HEK293 (cell line): ENCODE data around the gene C4orf51.

Experiments used
- CTCF ChIA-PET: fragments of 350-600 bp; formaldehyde crosslinking; extraction: SDS; loops from one replicate; lab custom pipeline; 2021; ENCODE audit warnings: antibody characterized with exemption; lab: Yijun Ruan, JAX
- POLR2A ChIA-PET: fragments of 300-600 bp; formaldehyde crosslinking; extraction: SDS; loops from one replicate; lab custom pipeline; 2020; ENCODE audit warnings: antibody characterized with exemption, inconsistent platforms; lab: Yijun Ruan, JAX
- H3K27ac ChIP-seq: fragments of 200-500 bp; sonication (Bioruptor generic); 2 replicates; pipeline ENCODE4 v1.5.1; 2014; ENCODE audit warnings: low read depth, low read length, control low read depth, inconsistent platforms; ENCODE audit errors: extremely low read depth
- H3K36me3 ChIP-seq, 2 experiments: fragments of 200-500 bp in 1 of 2; sonication (Bioruptor generic) in 1 of 2; 1 replicate in 1 of 2; 2 replicates in 1 of 2; pipeline ENCODE4 v1.5.1; 2014 to 2017; ENCODE audit warnings: inconsistent platforms in 2 of 2, low read length in 2 of 2; ENCODE audit not compliant: control insufficient read depth in 2 of 2, insufficient read depth in 1 of 2
- H3K4me1 ChIP-seq: fragments of 200-500 bp; sonication (Bioruptor generic); 2 replicates; pipeline ENCODE4 v1.5.1; 2014; ENCODE audit warnings: mild to moderate bottlenecking, low read length, inconsistent platforms; ENCODE audit not compliant: control insufficient read depth, insufficient read depth
- H3K4me3 ChIP-seq: 2 replicates; pipeline ENCODE4 v1.5.1; 2011; ENCODE audit warnings: low read depth, mild to moderate bottlenecking, control low read depth, low read length, moderate library complexity
- H3K9me3 ChIP-seq: fragments of 200-500 bp; sonication (Bioruptor generic); 2 replicates; pipeline ENCODE4 v1.5.1; 2014; ENCODE audit warnings: low read depth, low read length, inconsistent platforms; ENCODE audit not compliant: control insufficient read depth, insufficient read depth
- GLIS1 ChIP-seq: fragments of 450-650 bp; formaldehyde crosslinking; IDR thresholded peaks from 2 replicates; pipeline ENCODE4 v1.5.1; 2016; ENCODE audit warnings: missing biosample characterization, missing genetic modification characterization
- GLIS2 ChIP-seq: fragments of 450-650 bp; formaldehyde crosslinking; IDR thresholded peaks from 2 replicates; pipeline ENCODE4 v1.5.1; 2016; ENCODE audit warnings: missing biosample characterization, missing genetic modification characterization
- KLF7 ChIP-seq: fragments of 450-650 bp; formaldehyde crosslinking; IDR thresholded peaks from 2 replicates; pipeline ENCODE4 v1.5.1; 2016; ENCODE audit warnings: missing biosample characterization, missing genetic modification characterization, borderline replicate concordance
- KLF9 ChIP-seq: fragments of 450-650 bp; formaldehyde crosslinking; IDR thresholded peaks from 2 replicates; pipeline ENCODE4 v1.5.1; 2016; ENCODE audit warnings: missing biosample characterization, missing genetic modification characterization, low read depth
- MZF1 ChIP-seq: fragments of 450-650 bp; formaldehyde crosslinking; IDR thresholded peaks from 2 replicates; pipeline ENCODE4 v1.5.1; 2017; ENCODE audit warnings: missing biosample characterization, missing genetic modification characterization, borderline replicate concordance
- SP2 ChIP-seq: fragments of 450-650 bp; formaldehyde crosslinking; IDR thresholded peaks from 2 replicates; pipeline ENCODE4 v1.5.1; 2016; ENCODE audit warnings: missing biosample characterization, missing genetic modification characterization
- SP3 ChIP-seq: fragments of 450-650 bp; formaldehyde crosslinking; IDR thresholded peaks from 2 replicates; pipeline ENCODE4 v1.5.1; 2016; ENCODE audit warnings: missing biosample characterization, missing genetic modification characterization
- ZBTB21 ChIP-seq: fragments of 450-650 bp; formaldehyde crosslinking; IDR thresholded peaks from 2 replicates; pipeline ENCODE4 v1.5.1; 2017; ENCODE audit warnings: missing biosample characterization, missing genetic modification characterization
- ZFP41 ChIP-seq: fragments of 450-650 bp; formaldehyde crosslinking; IDR thresholded peaks from 2 replicates; pipeline ENCODE4 v1.5.1; 2016; ENCODE audit warnings: missing biosample characterization, missing genetic modification characterization, borderline replicate concordance
- ZIC2 ChIP-seq: fragments of 450-650 bp; formaldehyde crosslinking; IDR thresholded peaks from 2 replicates; pipeline ENCODE4 v1.5.1; 2016; ENCODE audit warnings: missing biosample characterization, missing genetic modification characterization
- ZNF169 ChIP-seq: fragments of 450-650 bp; formaldehyde crosslinking; IDR thresholded peaks from 2 replicates; pipeline ENCODE4 v1.5.1; 2016; ENCODE audit warnings: missing biosample characterization, missing genetic modification characterization
- ZNF174 ChIP-seq: fragments of 450-650 bp; formaldehyde crosslinking; IDR thresholded peaks from 2 replicates; pipeline ENCODE4 v1.5.0; 2017; ENCODE audit warnings: missing biosample characterization, mild to moderate bottlenecking, missing genetic modification characterization
- ZNF2 ChIP-seq: fragments of 450-650 bp; formaldehyde crosslinking; IDR thresholded peaks from 2 replicates; pipeline ENCODE4 v1.5.1; 2016; ENCODE audit warnings: missing biosample characterization, missing genetic modification characterization
- ZNF202 ChIP-seq: fragments of 450-650 bp; formaldehyde crosslinking; IDR thresholded peaks from 2 replicates; pipeline ENCODE4 v1.5.1; 2016; ENCODE audit warnings: missing biosample characterization, missing genetic modification characterization, borderline replicate concordance
- ZNF24 ChIP-seq: fragments of 450-650 bp; formaldehyde crosslinking; IDR thresholded peaks from 2 replicates; pipeline ENCODE4 v1.5.1; 2016; ENCODE audit warnings: missing biosample characterization, missing genetic modification characterization
- ZNF404 ChIP-seq: fragments of 450-650 bp; formaldehyde crosslinking; IDR thresholded peaks from 2 replicates; pipeline ENCODE4 v1.5.1; 2017; ENCODE audit warnings: missing biosample characterization, missing genetic modification characterization
- ZNF514 ChIP-seq: fragments of 450-650 bp; formaldehyde crosslinking; IDR thresholded peaks from 2 replicates; pipeline ENCODE4 v1.5.1; 2016; ENCODE audit warnings: missing biosample characterization, missing genetic modification characterization
- ZNF529 ChIP-seq: fragments of 450-650 bp; formaldehyde crosslinking; IDR thresholded peaks from 2 replicates; pipeline ENCODE4 v1.5.1; 2017; ENCODE audit warnings: missing genetic modification characterization, missing biosample characterization; ENCODE audit not compliant: insufficient replicate concordance
- ZNF560 ChIP-seq: fragments of 450-650 bp; formaldehyde crosslinking; IDR thresholded peaks from 2 replicates; pipeline ENCODE4 v1.5.1; 2017; ENCODE audit warnings: missing biosample characterization, missing genetic modification characterization, borderline replicate concordance
- ZNF610 ChIP-seq: fragments of 450-650 bp; formaldehyde crosslinking; IDR thresholded peaks from 2 replicates; pipeline ENCODE4 v1.5.1; 2016; ENCODE audit warnings: missing biosample characterization, missing genetic modification characterization, borderline replicate concordance
- ZNF621 ChIP-seq: fragments of 450-650 bp; formaldehyde crosslinking; IDR thresholded peaks from 2 replicates; pipeline ENCODE4 v1.5.1; 2017; ENCODE audit warnings: missing biosample characterization, missing genetic modification characterization
- ZNF626 ChIP-seq: fragments of 450-650 bp; sonication (Bioruptor Pico); formaldehyde crosslinking; IDR thresholded peaks from 2 replicates; pipeline ENCODE4 v1.5.1; 2018; ENCODE audit warnings: missing biosample characterization, missing genetic modification characterization, inconsistent platforms
- ZNF843 ChIP-seq: fragments of 450-650 bp; formaldehyde crosslinking; IDR thresholded peaks from 2 replicates; pipeline ENCODE4 v1.5.1; 2016; ENCODE audit warnings: missing biosample characterization, missing genetic modification characterization
- ZSCAN23 ChIP-seq: fragments of 450-650 bp; formaldehyde crosslinking; IDR thresholded peaks from 2 replicates; pipeline ENCODE4 v1.5.1; 2016; ENCODE audit warnings: missing biosample characterization, missing genetic modification characterization
- TF ChIP-seq, protein P1 (sequence below): fragments of 450-650 bp; formaldehyde crosslinking; IDR thresholded peaks from 2 replicates; pipeline ENCODE4 v1.5.1; 2016; ENCODE audit warnings: missing biosample characterization, missing genetic modification characterization, low read depth
- TF ChIP-seq, protein P2 (sequence below): fragments of 450-650 bp; formaldehyde crosslinking; IDR thresholded peaks from 2 replicates; pipeline ENCODE4 v1.5.1; 2016; ENCODE audit warnings: missing biosample characterization, missing genetic modification characterization
- TF ChIP-seq, protein P3 (sequence below): fragments of 450-650 bp; formaldehyde crosslinking; IDR thresholded peaks from 2 replicates; pipeline ENCODE4 v1.5.1; 2017; ENCODE audit warnings: missing biosample characterization, missing genetic modification characterization
- TF ChIP-seq, protein P4 (sequence below): fragments of 450-650 bp; formaldehyde crosslinking; IDR thresholded peaks from 2 replicates; pipeline ENCODE4 v1.5.1; 2017; ENCODE audit warnings: missing biosample characterization, mild to moderate bottlenecking, missing genetic modification characterization, moderate library complexity

Gene C4orf51

GRCh38 chr4:145760961-145761929, 81.3 kb downstream of the C4orf51 start (continued):
- TF ChIP-seq, protein P1, sequence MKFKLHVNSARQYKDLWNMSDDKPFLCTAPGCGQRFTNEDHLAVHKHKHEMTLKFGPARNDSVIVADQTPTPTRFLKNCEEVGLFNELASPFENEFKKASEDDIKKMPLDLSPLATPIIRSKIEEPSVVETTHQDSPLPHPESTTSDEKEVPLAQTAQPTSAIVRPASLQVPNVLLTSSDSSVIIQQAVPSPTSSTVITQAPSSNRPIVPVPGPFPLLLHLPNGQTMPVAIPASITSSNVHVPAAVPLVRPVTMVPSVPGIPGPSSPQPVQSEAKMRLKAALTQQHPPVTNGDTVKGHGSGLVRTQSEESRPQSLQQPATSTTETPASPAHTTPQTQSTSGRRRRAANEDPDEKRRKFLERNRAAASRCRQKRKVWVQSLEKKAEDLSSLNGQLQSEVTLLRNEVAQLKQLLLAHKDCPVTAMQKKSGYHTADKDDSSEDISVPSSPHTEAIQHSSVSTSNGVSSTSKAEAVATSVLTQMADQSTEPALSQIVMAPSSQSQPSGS (tag by site-specific recombination) = no peak
- TF ChIP-seq ZNF560 (no peak), ZNF843 (tag by site-specific recombination) (no peak), ZBTB21 (tag by site-specific recombination) (no peak), ZNF621 (tag by site-specific recombination) (no peak), ZSCAN23 (tag by site-specific recombination) (no peak), SP2 (tag by site-specific recombination) (no peak), ZNF169 (tag by site-specific recombination) (no peak), ZNF610 (tag by site-specific recombination) (no peak), SP3 (tag by site-specific recombination) (no peak)
- TF ChIP-seq, protein P2, sequence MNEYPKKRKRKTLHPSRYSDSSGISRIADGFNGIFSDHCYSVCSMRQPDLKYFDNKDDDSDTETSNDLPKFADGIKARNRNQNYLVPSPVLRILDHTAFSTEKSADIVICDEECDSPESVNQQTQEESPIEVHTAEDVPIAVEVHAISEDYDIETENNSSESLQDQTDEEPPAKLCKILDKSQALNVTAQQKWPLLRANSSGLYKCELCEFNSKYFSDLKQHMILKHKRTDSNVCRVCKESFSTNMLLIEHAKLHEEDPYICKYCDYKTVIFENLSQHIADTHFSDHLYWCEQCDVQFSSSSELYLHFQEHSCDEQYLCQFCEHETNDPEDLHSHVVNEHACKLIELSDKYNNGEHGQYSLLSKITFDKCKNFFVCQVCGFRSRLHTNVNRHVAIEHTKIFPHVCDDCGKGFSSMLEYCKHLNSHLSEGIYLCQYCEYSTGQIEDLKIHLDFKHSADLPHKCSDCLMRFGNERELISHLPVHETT (tag by site-specific recombination) = no peak

DNA sequence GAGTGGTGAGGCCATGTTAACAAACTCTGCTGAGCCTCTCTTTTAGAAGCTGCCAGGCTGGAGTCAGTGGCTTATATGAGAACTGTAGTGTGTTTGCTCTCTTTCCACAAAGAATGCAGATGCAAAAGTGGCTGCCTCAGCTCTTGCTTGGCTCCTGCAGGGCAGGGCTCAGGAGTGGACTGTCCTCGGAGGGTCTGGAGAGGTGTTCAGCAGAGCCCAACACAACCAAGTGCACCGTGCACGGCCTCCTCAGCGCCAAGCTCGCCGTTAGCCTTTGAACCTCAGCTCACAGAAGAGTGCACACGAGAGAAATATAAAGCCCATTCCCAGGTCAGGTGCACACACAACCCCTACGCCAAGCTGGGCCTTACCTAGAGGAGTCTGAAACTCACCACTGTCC, 82.8 kb downstream of the C4orf51 start:
- Histone ChIP-seq H3K4me3 (no peak overlapping the region), H3K9me3 (no peaks in the 10 kb centered on the region), H3K27ac (no peak overlapping the region), H3K36me3 (peaks cover 0 to 44% of the 10 kb centered on the region in 2 experiments; a peak in 1 of 3 replicates), H3K4me1 (no peaks in the 10 kb centered on the region)
- no peak for TF ChIP-seq MZF1 (tag by site-specific recombination)
- no peak for TF ChIP-seq ZNF202 (tag by site-specific recombination)
- TF ChIP-seq ZFP41 (tag by site-specific recombination) = no peak
- TF ChIP-seq KLF7 (tag by site-specific recombination) = no peak
- no peak for TF ChIP-seq ZNF174 (tag by site-specific recombination)
- no peak for TF ChIP-seq ZNF514
- TF ChIP-seq KLF9 (tag by site-specific recombination) = no peak
- TF ChIP-seq GLIS2 (tag by site-specific recombination) = no peak
- TF ChIP-seq, protein P3, sequence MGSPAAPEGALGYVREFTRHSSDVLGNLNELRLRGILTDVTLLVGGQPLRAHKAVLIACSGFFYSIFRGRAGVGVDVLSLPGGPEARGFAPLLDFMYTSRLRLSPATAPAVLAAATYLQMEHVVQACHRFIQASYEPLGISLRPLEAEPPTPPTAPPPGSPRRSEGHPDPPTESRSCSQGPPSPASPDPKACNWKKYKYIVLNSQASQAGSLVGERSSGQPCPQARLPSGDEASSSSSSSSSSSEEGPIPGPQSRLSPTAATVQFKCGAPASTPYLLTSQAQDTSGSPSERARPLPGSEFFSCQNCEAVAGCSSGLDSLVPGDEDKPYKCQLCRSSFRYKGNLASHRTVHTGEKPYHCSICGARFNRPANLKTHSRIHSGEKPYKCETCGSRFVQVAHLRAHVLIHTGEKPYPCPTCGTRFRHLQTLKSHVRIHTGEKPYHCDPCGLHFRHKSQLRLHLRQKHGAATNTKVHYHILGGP (tag by site-specific recombination) = no peak
- TF ChIP-seq, protein P4, sequence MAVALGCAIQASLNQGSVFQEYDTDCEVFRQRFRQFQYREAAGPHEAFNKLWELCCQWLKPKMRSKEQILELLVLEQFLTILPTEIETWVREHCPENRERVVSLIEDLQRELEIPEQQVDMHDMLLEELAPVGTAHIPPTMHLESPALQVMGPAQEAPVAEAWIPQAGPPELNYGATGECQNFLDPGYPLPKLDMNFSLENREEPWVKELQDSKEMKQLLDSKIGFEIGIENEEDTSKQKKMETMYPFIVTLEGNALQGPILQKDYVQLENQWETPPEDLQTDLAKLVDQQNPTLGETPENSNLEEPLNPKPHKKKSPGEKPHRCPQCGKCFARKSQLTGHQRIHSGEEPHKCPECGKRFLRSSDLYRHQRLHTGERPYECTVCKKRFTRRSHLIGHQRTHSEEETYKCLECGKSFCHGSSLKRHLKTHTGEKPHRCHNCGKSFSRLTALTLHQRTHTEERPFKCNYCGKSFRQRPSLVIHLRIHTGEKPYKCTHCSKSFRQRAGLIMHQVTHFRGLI (tag by site-specific recombination) = no peak
- no peak for TF ChIP-seq ZNF404 (tag by site-specific recombination)
- no peak for TF ChIP-seq GLIS1 (tag by site-specific recombination)
- no peak for TF ChIP-seq ZNF24
- TF ChIP-seq ZNF626 = no peak
- TF ChIP-seq ZNF2 = no peak
- TF ChIP-seq ZNF529 (tag by site-specific recombination) = no peak
- TF ChIP-seq ZIC2 (tag by site-specific recombination) = no peak
- CTCF ChIA-PET = interaction anchor here (0.6 kb wide), 1 partner anchor 192 kb away, joined by 3 read pairs; no protein-coding TSS in a partner anchor
- POLR2A ChIA-PET = no interaction called here
